K562 (cell line): ENCODE results near the gene BIRC6. TPM values are rescaled to one million over a fixed set of nuclear protein-coding genes. Genes with fewer than 3 reads are reported as not detected.
A peak's percentile ranks its signal among the peaks of the same experiment; 100 is the strongest.

ENCODE experiments used
- BDP1 ChIP-seq: IDR thresholded peaks from 3 replicates; pipeline ENCODE4 v1.6.1; 2011; ENCODE audit not compliant: insufficient read length, insufficient read depth
- CCNT2 ChIP-seq: IDR thresholded peaks from 2 replicates; pipeline ENCODE4 v1.6.1; 2011; ENCODE audit warnings: borderline replicate concordance, low read depth, mild to moderate bottlenecking, moderate library complexity, mixed read lengths, low read length; ENCODE audit not compliant: insufficient read length; ENCODE audit errors: extremely low read depth
- E2F3 ChIP-seq: fragments of 250-450 bp; sonication (Bioruptor Pico); IDR thresholded peaks from 2 replicates; pipeline ENCODE4 v1.4.0; 2020; ENCODE audit warnings: mild to moderate bottlenecking
- E2F6 ChIP-seq, 2 experiments: IDR thresholded peaks; 2 replicates each; pipeline ENCODE4 v1.6.1; 2011; ENCODE audit warnings: borderline replicate concordance in 1 of 2, control low read depth in 1 of 2, low read depth in 1 of 2, low read length in 1 of 2, mild to moderate bottlenecking in 1 of 2, mixed read lengths in 1 of 2, moderate library complexity in 1 of 2; ENCODE audit not compliant: insufficient read depth in 1 of 2, insufficient read length in 1 of 2, poor library complexity in 1 of 2, severe bottlenecking in 1 of 2; ENCODE audit errors: extremely low read depth in 1 of 2
- FOSL1 ChIP-seq: fragments of 200-800 bp; sonication (Bioruptor generic); conservative IDR thresholded peaks from 2 replicates; pipeline ENCODE4 v1.6.1; 2016; ENCODE audit warnings: missing genetic modification characterization, missing compliant biosample characterization
- FUS ChIP-seq: fragments of 200-400 bp; formaldehyde crosslinking; optimal IDR thresholded peaks from 2 replicates; pipeline ENCODE3; 2017; ENCODE audit warnings: low read depth, low read length
- NR2C2 ChIP-seq, 2 experiments: fragments of 200-800 bp in 1 of 2; sonication (Bioruptor generic) in 1 of 2; sonication (generic) in 1 of 2; formaldehyde crosslinking in 1 of 2; IDR thresholded peaks; 2 replicates each; pipeline versions ENCODE4 v1.6.1 to v1.8.0; 2016 to 2022; ENCODE audit warnings: mild to moderate bottlenecking in 1 of 2, missing compliant biosample characterization in 1 of 2, missing genetic modification characterization in 1 of 2, missing genetic modification reagents in 1 of 2
- PREB ChIP-seq: sonication (generic); formaldehyde crosslinking; IDR thresholded peaks from 2 replicates; pipeline ENCODE4 v1.8.1; 2023; ENCODE audit warnings: mild to moderate bottlenecking, missing genetic modification reagents
- RAD51 ChIP-seq: fragments of 450-650 bp; IDR thresholded peaks from 2 replicates; pipeline ENCODE4 v1.7.1; 2016; ENCODE audit warnings: low read depth, mild to moderate bottlenecking, borderline replicate concordance
- RFX7 ChIP-seq: fragments of 250-450 bp; sonication (Bioruptor Pico); IDR thresholded peaks from 2 replicates; pipeline ENCODE4 v1.5.1; 2021; ENCODE audit warnings: mild to moderate bottlenecking
- TSC22D4 ChIP-seq: fragments of 450-650 bp; IDR thresholded peaks from 2 replicates; pipeline ENCODE4 v1.6.1; 2016; ENCODE audit warnings: missing genetic modification characterization, missing biosample characterization, control low read depth
- ZBTB12 ChIP-seq: fragments of 250-450 bp; sonication (Bioruptor Pico); IDR thresholded peaks from 2 replicates; pipeline ENCODE4 v1.4.0; 2020
- ZNF318 ChIP-seq, 2 experiments: fragments of 450-650 bp; IDR thresholded peaks; 2 replicates each; pipeline ENCODE4 v1.6.1; 2016; ENCODE audit warnings: mild to moderate bottlenecking in 2 of 2, borderline replicate concordance in 1 of 2, low read depth in 1 of 2, moderate library complexity in 1 of 2
- ZNF445 ChIP-seq: fragments of 250-450 bp; sonication (Bioruptor Pico); IDR thresholded peaks from 2 replicates; pipeline ENCODE4 v1.4.0; 2020; ENCODE audit warnings: low read depth, mild to moderate bottlenecking, moderate library complexity
- polyA plus RNA-seq, 8 experiments: library from polyadenylated mRNA; depleted of rRNA in 4 of 8; stranded (reverse) in 5 of 8; unstranded in 3 of 8; fragments of >200 nt; fragmentation: Nextera tagmentation in 2 of 8; fragmentation: Illumina TruSeq in 1 of 8; extraction: Ambion mirVana in 2 of 8; extraction: Trizol in 1 of 8; gene quantifications; 2 replicates each; pipeline versions ENCODE4 v1.2.1 to v1.2.3, GENCODE V29; 2011 to 2014; ENCODE audit warnings: inconsistent platforms in 1 of 8, missing spikeins in 1 of 8
- total RNA-seq, 7 experiments: library from RNA; depleted of rRNA in 6 of 7; stranded (reverse); fragments of >200 nt in 6 of 7; fragmentation: Illumina TruSeq in 2 of 7; extraction: Trizol in 2 of 7; gene quantifications; 2 replicates each; pipeline versions ENCODE4 v1.2.1 to v1.2.3, GENCODE V29; 2011 to 2021; ENCODE audit warnings: low replicate concordance in 1 of 7

BIRC6 gene
- total and polyA plus RNA-seq, 9 of the 15 experiments (the other 6 are each of a cell fraction or from before 2014, with no cell fraction given): 18.8 to 110 (median 49.8) TPM

- no peak for TF ChIP-seq PREB (CRISPR knock-in tag)
- no peak for TF ChIP-seq E2F3 (CRISPR knock-in tag)
- peak; percentile 9; the same call in 1 of the 2 replicates for TF ChIP-seq NR2C2 (CRISPR knock-in tag; IDR thresholded peaks at IDR 0.05)
- no peak for TF ChIP-seq NR2C2 (tag; IDR thresholded peaks at IDR 0.05)
- peak; percentile 65 for TF ChIP-seq CCNT2
- TF ChIP-seq RAD51: no peak
- no peak for TF ChIP-seq ZBTB12 (CRISPR knock-in tag)
- TF ChIP-seq E2F6 (IDR thresholded peaks at IDR 0.05; ENCODE audit: borderline replicate concordance in 1 of 2, extremely low read depth in 1 of 2, insufficient read depth in 1 of 2, insufficient read length in 1 of 2, low read depth in 1 of 2, low read length in 1 of 2, poor library complexity in 1 of 2, severe bottlenecking in 1 of 2): peak; percentile 9 to 32
- no peak for TF ChIP-seq ZNF318 (IDR thresholded peaks at IDR 0.05; ENCODE audit: borderline replicate concordance in 1 of 2, low read depth in 1 of 2)
- no peak for TF ChIP-seq RFX7
- TF ChIP-seq BDP1: no peak
- TF ChIP-seq FOSL1 (tag): no peak
- no peak for TF ChIP-seq TSC22D4 (tag)
- TF ChIP-seq FUS: no peak
- no peak for TF ChIP-seq ZNF445 (CRISPR knock-in tag)
Measured at GRCh38 chr2:32627814-32628579, 271.2 kb downstream of the BIRC6 start, which contains the start of gene TTC27 (continued).
